GM23338 (cell line): ENCODE results near the gene ATG7. TPM values are rescaled to one million over a fixed set of nuclear protein-coding genes. Genes with fewer than 3 reads are reported as not detected.

Experiments used
- ATAC-seq: fragments of 200-7000 bp; cut with Tn5 transposase; 3 replicates; pipeline ENCODE4 v1.9.1; 2020
- DNase-seq: peaks from one replicate; pipeline ENCODE4 v3.0.0-alpha.2; 2015; ENCODE audit warnings: low spot score
- H2AFZ ChIP-seq: fragments of 200-600 bp; sonication (generic); 2 replicates; pipeline ENCODE4 v1.8.0; 2016; ENCODE audit warnings: antibody characterized with exemption, mild to moderate bottlenecking, moderate library complexity
- H3F3A ChIP-seq: fragments of 200-600 bp; sonication (generic); replicated peaks from 2 replicates; pipeline ENCODE4 v1.8.0; 2017; ENCODE audit warnings: antibody characterized with exemption, mixed run types, low read depth
- H3K27ac ChIP-seq: fragments of 200-600 bp; sonication (generic); 2 replicates; pipeline ENCODE4 v1.6.1; 2016; ENCODE audit warnings: low read depth
- H3K27me3 ChIP-seq: fragments of 200-600 bp; sonication (generic); 2 replicates; pipeline ENCODE4 v1.8.0; 2016; ENCODE audit warnings: mild to moderate bottlenecking, mixed run types, moderate library complexity; ENCODE audit not compliant: insufficient read depth
- H3K36me3 ChIP-seq: fragments of 200-600 bp; sonication (generic); 2 replicates; pipeline ENCODE4 v1.8.0; 2016; ENCODE audit warnings: mild to moderate bottlenecking; ENCODE audit not compliant: insufficient read depth
- H3K4me1 ChIP-seq: fragments of 200-600 bp; sonication (generic); 2 replicates; pipeline ENCODE4 v1.8.0; 2016; ENCODE audit warnings: mild to moderate bottlenecking, moderate library complexity; ENCODE audit not compliant: insufficient read depth
- H3K4me2 ChIP-seq: fragments of 200-600 bp; sonication (generic); 2 replicates; pipeline ENCODE4 v1.7.1; 2017; ENCODE audit warnings: mixed run types
- H3K4me3 ChIP-seq: fragments of 200-600 bp; sonication (generic); 2 replicates; pipeline ENCODE4 v1.6.1; 2016; ENCODE audit warnings: mixed run types
- H3K79me2 ChIP-seq: fragments of 200-600 bp; sonication (generic); replicated peaks from 2 replicates; pipeline ENCODE4 v1.8.0; 2017; ENCODE audit warnings: mild to moderate bottlenecking; ENCODE audit not compliant: insufficient read depth
- H3K9me2 ChIP-seq: fragments of 200-600 bp; sonication (generic); 2 replicates; pipeline ENCODE4 v1.8.0; 2017; ENCODE audit not compliant: insufficient read depth
- H4K20me1 ChIP-seq: fragments of 200-600 bp; sonication (generic); replicated peaks from 2 replicates; pipeline ENCODE4 v1.8.0; 2017; ENCODE audit warnings: mild to moderate bottlenecking; ENCODE audit not compliant: insufficient read depth
- H3K27ac Mint-ChIP-seq: 2 replicates; pipeline ENCODE4 v1.8.0; 2020; ENCODE audit warnings: inconsistent platforms, mild to moderate bottlenecking, moderate library complexity, mixed read lengths
- H3K27me3 Mint-ChIP-seq: 3 replicates; pipeline ENCODE4 v1.8.0; 2022; ENCODE audit warnings: low read depth, mild to moderate bottlenecking, moderate library complexity, mixed read lengths, inconsistent platforms; ENCODE audit not compliant: insufficient read depth, poor library complexity
- H3K36me3 Mint-ChIP-seq: 3 replicates; pipeline ENCODE4 v1.8.0; 2021; ENCODE audit warnings: low read depth, mild to moderate bottlenecking, inconsistent platforms, moderate library complexity, mixed read lengths
- H3K4me1 Mint-ChIP-seq: 3 replicates; pipeline ENCODE4 v1.8.0; 2020; ENCODE audit warnings: mild to moderate bottlenecking, inconsistent platforms, mixed read lengths
- H3K4me3 Mint-ChIP-seq: 3 replicates; pipeline ENCODE4 v1.8.0; 2021; ENCODE audit warnings: moderate library complexity, mild to moderate bottlenecking, inconsistent platforms, mixed read lengths
- H3K9me3 Mint-ChIP-seq: 3 replicates; pipeline ENCODE4 v1.8.0; 2020; ENCODE audit warnings: moderate library complexity, mild to moderate bottlenecking, inconsistent platforms, mixed read lengths
- CREB1 ChIP-seq: fragments of 250-450 bp; sonication (Bioruptor Pico); IDR thresholded peaks from 2 replicates; pipeline ENCODE4 v1.5.0; 2020; ENCODE audit warnings: low read depth, mild to moderate bottlenecking, moderate library complexity
- EZH2 ChIP-seq: fragments of 200-600 bp; sonication (generic); IDR thresholded peaks from one replicate; pipeline ENCODE4 v1.8.0; 2017; ENCODE audit warnings: antibody characterized with exemption, mild to moderate bottlenecking, low read depth; ENCODE audit not compliant: unreplicated experiment
- EZH2phosphoT487 ChIP-seq: fragments of 200-600 bp; sonication (generic); IDR thresholded peaks from one replicate; pipeline ENCODE4 v1.8.1; 2018; ENCODE audit warnings: antibody characterized with exemption; ENCODE audit not compliant: unreplicated experiment
- JUNB ChIP-seq: IDR thresholded peaks from one replicate; pipeline ENCODE4 v1.6.1; 2016; ENCODE audit warnings: antibody characterized with exemption; ENCODE audit not compliant: unreplicated experiment
- NANOG ChIP-seq: IDR thresholded peaks from 2 replicates; pipeline ENCODE4 v1.6.1; 2016; ENCODE audit warnings: antibody characterized with exemption, borderline replicate concordance
- POLR2AphosphoS5 ChIP-seq: IDR thresholded peaks from 2 replicates; pipeline ENCODE4 v1.6.1; 2016; ENCODE audit warnings: antibody characterized with exemption, low read depth
- STAT1 ChIP-seq: IDR thresholded peaks from one replicate; pipeline ENCODE4 v1.6.1; 2016; ENCODE audit warnings: antibody characterized with exemption; ENCODE audit not compliant: unreplicated experiment
- ZNF114 ChIP-seq: fragments of 250-450 bp; sonication (Bioruptor Pico); IDR thresholded peaks from 2 replicates; pipeline ENCODE4 v1.5.0; 2020; ENCODE audit warnings: mild to moderate bottlenecking, moderate library complexity
- ZNF331 ChIP-seq: fragments of 250-450 bp; sonication (Bioruptor Pico); IDR thresholded peaks from 2 replicates; pipeline ENCODE4 v1.5.0; 2020; ENCODE audit warnings: low read depth, mild to moderate bottlenecking, moderate library complexity
- polyA plus RNA-seq: library from polyadenylated mRNA; unstranded; fragments of >200 nt; fragmentation: Nextera tagmentation; extraction: Ambion mirVana; gene quantifications from 2 replicates; pipeline ENCODE4 v1.2.1, GENCODE V29; 2016
- total RNA-seq: library from RNA; depleted of rRNA; stranded (reverse); fragments of >200 nt; shearing (Covaris generic); gene quantifications from 2 replicates; pipeline ENCODE4 v1.2.3, GENCODE V29; 2014
- TF ChIP-seq, protein P1 (sequence below): IDR thresholded peaks from 2 replicates; pipeline ENCODE4 v1.6.1; 2016; ENCODE audit warnings: antibody characterized with exemption
- TF ChIP-seq, protein P2 (sequence below): IDR thresholded peaks from one replicate; pipeline ENCODE4 v1.6.1; 2018; ENCODE audit warnings: antibody characterized with exemption; ENCODE audit not compliant: unreplicated experiment
- TF ChIP-seq, protein P3 (sequence below), 2 experiments: fragments of 200-600 bp in 1 of 2; sonication (generic) in 1 of 2; conservative IDR thresholded peaks; 2 replicates each; pipeline versions ENCODE4 v1.5.1 to v1.6.1; 2016 to 2017; ENCODE audit warnings: antibody characterized with exemption in 2 of 2, low read depth in 2 of 2, mild to moderate bottlenecking in 2 of 2, moderate library complexity in 1 of 2

Gene ATG7
- total and polyA plus RNA-seq, 2 experiments from 2014 or later = 16.2 to 36.7 TPM

DNA sequence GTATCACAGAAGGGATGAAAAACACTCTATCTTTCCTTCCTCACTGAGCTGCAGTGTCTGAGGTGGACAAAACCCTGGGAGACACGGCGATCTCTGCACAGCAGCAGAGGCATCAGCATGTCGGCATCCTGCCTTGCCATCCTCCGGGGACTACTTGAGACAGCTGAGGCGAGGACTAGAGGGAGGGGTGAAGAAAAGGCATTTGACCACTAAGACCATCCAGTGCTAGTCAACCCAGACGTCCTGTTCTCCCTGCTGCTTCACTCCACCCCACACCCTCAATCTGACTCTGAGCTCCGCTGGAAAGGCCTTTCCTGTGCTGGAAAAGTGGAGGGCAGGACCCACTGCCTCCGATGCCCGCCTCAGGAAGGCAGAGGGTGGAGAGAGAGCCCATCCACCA is 304.3 kb downstream of the ATG7 start (continued):
- no peak for TF ChIP-seq ZNF331
- TF ChIP-seq, protein P1, sequence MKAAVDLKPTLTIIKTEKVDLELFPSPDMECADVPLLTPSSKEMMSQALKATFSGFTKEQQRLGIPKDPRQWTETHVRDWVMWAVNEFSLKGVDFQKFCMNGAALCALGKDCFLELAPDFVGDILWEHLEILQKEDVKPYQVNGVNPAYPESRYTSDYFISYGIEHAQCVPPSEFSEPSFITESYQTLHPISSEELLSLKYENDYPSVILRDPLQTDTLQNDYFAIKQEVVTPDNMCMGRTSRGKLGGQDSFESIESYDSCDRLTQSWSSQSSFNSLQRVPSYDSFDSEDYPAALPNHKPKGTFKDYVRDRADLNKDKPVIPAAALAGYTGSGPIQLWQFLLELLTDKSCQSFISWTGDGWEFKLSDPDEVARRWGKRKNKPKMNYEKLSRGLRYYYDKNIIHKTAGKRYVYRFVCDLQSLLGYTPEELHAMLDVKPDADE = no peak
- TF ChIP-seq, protein P2, sequence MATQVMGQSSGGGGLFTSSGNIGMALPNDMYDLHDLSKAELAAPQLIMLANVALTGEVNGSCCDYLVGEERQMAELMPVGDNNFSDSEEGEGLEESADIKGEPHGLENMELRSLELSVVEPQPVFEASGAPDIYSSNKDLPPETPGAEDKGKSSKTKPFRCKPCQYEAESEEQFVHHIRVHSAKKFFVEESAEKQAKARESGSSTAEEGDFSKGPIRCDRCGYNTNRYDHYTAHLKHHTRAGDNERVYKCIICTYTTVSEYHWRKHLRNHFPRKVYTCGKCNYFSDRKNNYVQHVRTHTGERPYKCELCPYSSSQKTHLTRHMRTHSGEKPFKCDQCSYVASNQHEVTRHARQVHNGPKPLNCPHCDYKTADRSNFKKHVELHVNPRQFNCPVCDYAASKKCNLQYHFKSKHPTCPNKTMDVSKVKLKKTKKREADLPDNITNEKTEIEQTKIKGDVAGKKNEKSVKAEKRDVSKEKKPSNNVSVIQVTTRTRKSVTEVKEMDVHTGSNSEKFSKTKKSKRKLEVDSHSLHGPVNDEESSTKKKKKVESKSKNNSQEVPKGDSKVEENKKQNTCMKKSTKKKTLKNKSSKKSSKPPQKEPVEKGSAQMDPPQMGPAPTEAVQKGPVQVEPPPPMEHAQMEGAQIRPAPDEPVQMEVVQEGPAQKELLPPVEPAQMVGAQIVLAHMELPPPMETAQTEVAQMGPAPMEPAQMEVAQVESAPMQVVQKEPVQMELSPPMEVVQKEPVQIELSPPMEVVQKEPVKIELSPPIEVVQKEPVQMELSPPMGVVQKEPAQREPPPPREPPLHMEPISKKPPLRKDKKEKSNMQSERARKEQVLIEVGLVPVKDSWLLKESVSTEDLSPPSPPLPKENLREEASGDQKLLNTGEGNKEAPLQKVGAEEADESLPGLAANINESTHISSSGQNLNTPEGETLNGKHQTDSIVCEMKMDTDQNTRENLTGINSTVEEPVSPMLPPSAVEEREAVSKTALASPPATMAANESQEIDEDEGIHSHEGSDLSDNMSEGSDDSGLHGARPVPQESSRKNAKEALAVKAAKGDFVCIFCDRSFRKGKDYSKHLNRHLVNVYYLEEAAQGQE = no peak
- no peak for TF ChIP-seq EZH2phosphoT487
- no peak for TF ChIP-seq STAT1
- no peak for TF ChIP-seq EZH2
- TF ChIP-seq, protein P3, sequence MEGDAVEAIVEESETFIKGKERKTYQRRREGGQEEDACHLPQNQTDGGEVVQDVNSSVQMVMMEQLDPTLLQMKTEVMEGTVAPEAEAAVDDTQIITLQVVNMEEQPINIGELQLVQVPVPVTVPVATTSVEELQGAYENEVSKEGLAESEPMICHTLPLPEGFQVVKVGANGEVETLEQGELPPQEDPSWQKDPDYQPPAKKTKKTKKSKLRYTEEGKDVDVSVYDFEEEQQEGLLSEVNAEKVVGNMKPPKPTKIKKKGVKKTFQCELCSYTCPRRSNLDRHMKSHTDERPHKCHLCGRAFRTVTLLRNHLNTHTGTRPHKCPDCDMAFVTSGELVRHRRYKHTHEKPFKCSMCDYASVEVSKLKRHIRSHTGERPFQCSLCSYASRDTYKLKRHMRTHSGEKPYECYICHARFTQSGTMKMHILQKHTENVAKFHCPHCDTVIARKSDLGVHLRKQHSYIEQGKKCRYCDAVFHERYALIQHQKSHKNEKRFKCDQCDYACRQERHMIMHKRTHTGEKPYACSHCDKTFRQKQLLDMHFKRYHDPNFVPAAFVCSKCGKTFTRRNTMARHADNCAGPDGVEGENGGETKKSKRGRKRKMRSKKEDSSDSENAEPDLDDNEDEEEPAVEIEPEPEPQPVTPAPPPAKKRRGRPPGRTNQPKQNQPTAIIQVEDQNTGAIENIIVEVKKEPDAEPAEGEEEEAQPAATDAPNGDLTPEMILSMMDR (conservative IDR thresholded peaks at IDR 0.05; ENCODE audit: low read depth in 2 of 2) = no peak
- TF ChIP-seq NANOG = no peak
- TF ChIP-seq POLR2AphosphoS5 = no peak

DNA sequence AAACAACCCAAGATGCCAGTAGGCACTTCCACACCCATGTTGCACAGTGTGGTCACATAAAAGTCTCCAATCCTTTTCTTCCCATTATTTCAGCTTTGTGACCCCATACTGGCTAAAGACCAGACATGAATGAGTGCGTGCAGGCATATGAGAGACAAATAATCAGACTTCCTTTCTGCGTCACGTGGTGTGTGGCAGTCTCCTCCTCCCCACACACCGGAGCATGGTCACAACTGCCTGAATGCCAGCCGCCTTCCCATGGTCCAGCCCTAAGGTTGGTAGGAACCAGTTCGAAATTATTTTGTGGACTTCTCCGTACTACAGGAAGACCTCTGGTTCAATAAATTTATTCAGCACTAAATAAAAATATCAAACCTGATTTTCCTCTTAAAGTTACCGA is 306.0 kb downstream of the ATG7 start:
- H3K79me2 ChIP-seq = peaks cover 65% of the 10 kb centered on the region
- H4K20me1 ChIP-seq = peaks cover 16% of the 10 kb centered on the region; the same call in 1 of the 2 replicates
- H3K27ac ChIP-seq = no peak overlapping the region
- Mint-ChIP-seq H3K4me1 (peaks cover 27% of the 10 kb centered on the region), H3K36me3 (peaks cover 11% of the 10 kb centered on the region; the same call in 2 of the 3 replicates), H3K4me3 (no peak overlapping the region), H3K27me3 (peaks cover 8% of the 10 kb centered on the region), H3K27ac (no peak overlapping the region), H3K9me3 (no peaks in the 10 kb centered on the region)
- no peak overlapping the region for H2AFZ ChIP-seq
- H3K4me3 ChIP-seq = no peak overlapping the region
- H3K27me3 ChIP-seq = no peaks in the 10 kb centered on the region
- H3K9me2 ChIP-seq = peaks cover 6% of the 10 kb centered on the region; the same call in 1 of the 2 replicates
- H3K4me2 ChIP-seq = no peak overlapping the region
- no peaks in the 10 kb centered on the region for H3F3A ChIP-seq
- H3K4me1 ChIP-seq = peaks cover 19% of the 10 kb centered on the region
- no peaks in the 10 kb centered on the region for H3K36me3 ChIP-seq
- ATAC-seq = no peak
- DNase-seq = no peak
- TF ChIP-seq, protein P3 (conservative IDR thresholded peaks at IDR 0.05; ENCODE audit: low read depth in 2 of 2) = no peak
- TF ChIP-seq, protein P2 = no peak
- TF ChIP-seq ZNF331 (no peak), POLR2AphosphoS5 (no peak), JUNB (no peak), EZH2 (no peak), EZH2phosphoT487 (no peak), STAT1 (no peak), ZNF114 (CRISPR knock-in tag) (no peak), CREB1 (CRISPR knock-in tag) (no peak)
- TF ChIP-seq, protein P1 = no peak
